Heart left ventricle (tissue), 16 donors: Measurements from ENCODE around the gene MRGPRE. TPM values are rescaled to one million over a fixed set of nuclear protein-coding genes. Genes with fewer than 3 reads are reported as not detected.
A peak's percentile ranks its signal among the peaks of the same experiment; 100 is the strongest.

ENCODE experiments used
- ATAC-seq, 4 donors: fragments of 200-7000 bp; cut with Tn5 transposase; one replicate each; pipeline ENCODE4 v1.9.1; 2020 to 2022; ENCODE audit warnings: moderate library complexity in 4 of 4, mild to moderate bottlenecking in 3 of 4, moderate number of reproducible peaks in 1 of 4
- DNase-seq, 5 donors: peaks; one replicate each; pipeline ENCODE4 v3.0.0-alpha.2; 2020
- H3K27ac ChIP-seq, 12 donors: fragments of 200-600 bp; sonication (generic) in 4 of 12; one replicate each; pipeline versions ENCODE4 v1.5.0 to v1.8.0; 2016 to 2022; ENCODE audit warnings: mild to moderate bottlenecking in 2 of 12
- H3K27me3 ChIP-seq, 9 donors: fragments of 200-600 bp; sonication (generic) in 2 of 9; one replicate each; pipeline versions ENCODE4 v1.5.1 to v1.8.0; 2016 to 2022; ENCODE audit warnings: mild to moderate bottlenecking in 3 of 9
- H3K36me3 ChIP-seq, 9 donors: fragments of 200-600 bp; sonication (generic) in 2 of 9; one replicate each; pipeline versions ENCODE4 v1.5.0 to v1.8.0; 2018 to 2022; ENCODE audit warnings: mild to moderate bottlenecking in 2 of 9
- H3K4me1 ChIP-seq, 12 donors: fragments of 200-600 bp; sonication (generic) in 4 of 12; one replicate each; pipeline versions ENCODE4 v1.5.0 to v1.8.0; 2016 to 2022; ENCODE audit warnings: mild to moderate bottlenecking in 3 of 12
- H3K4me3 ChIP-seq, 12 donors: fragments of 200-600 bp; sonication (generic) in 4 of 12; one replicate each; pipeline versions ENCODE4 v1.5.0 to v1.8.0; 2017 to 2022; ENCODE audit warnings: mild to moderate bottlenecking in 9 of 12, moderate library complexity in 4 of 12
- H3K9me3 ChIP-seq, 12 donors: fragments of 200-600 bp; sonication (generic) in 4 of 12; one replicate each; pipeline versions ENCODE4 v1.5.0 to v1.8.0; 2016 to 2022; ENCODE audit warnings: mild to moderate bottlenecking in 1 of 12
- POLR2A ChIP-seq, 2 donors: fragments of 450-650 bp; IDR thresholded peaks; one replicate each; pipeline ENCODE4 v1.6.1; 2017; ENCODE audit warnings: antibody characterized with exemption in 2 of 2, mild to moderate bottlenecking in 2 of 2, moderate library complexity in 2 of 2
- WGBS, 4 donors: extraction: QIAGEN DNeasy Blood & Tissue Kit in 2 of 4; methylation state at CpG; one replicate each; pipeline versions ENCODE4 v1.1.5 to v1.1.7; 2013 to 2018; 5-methylcytosine and 5-hydroxymethylcytosine counted together
- intact Hi-C, 10 donors: fragments of 100-400 bp; cut with DNase I; formaldehyde crosslinking; loops; one replicate each; pipeline versions ENCODE4 v1.11.1 to v1.14.2; 2022
- polyA plus RNA-seq, 2 donors: library from polyadenylated mRNA; stranded (reverse); fragments of 200-250 nt; gene quantifications; one replicate each; pipeline ENCODE4 v1.2.3, GENCODE V29; 2013
- total RNA-seq, 9 donors: library from RNA; depleted of rRNA in 2 of 9; stranded (reverse); fragments of >200 nt in 2 of 9; fragmentation: NEBNext Ultra II Directional in 3 of 9; extraction: Animal tissue kit (Norgen Biotek cat#: 25700) in 3 of 9; gene quantifications; one replicate each; pipeline versions ENCODE4 v1.1.0 to v1.2.4, GENCODE V29; 2016 to 2023
- TF ChIP-seq, protein P1 (sequence below), 12 donors: fragments of 200-600 bp; sonication (generic) in 4 of 12; IDR thresholded peaks; one replicate each; pipeline versions ENCODE4 v1.5.0 to v1.8.0; 2018 to 2022; ENCODE audit warnings: antibody characterized with exemption in 12 of 12, mild to moderate bottlenecking in 5 of 12
- donor health status: ischemic (EF 13 %, LVEDD 7.1; RV severe dilation, severe dysfunction).
- donor health status: healthy with polysubstance abuse.
- donor health status: DM: no; HTN: yes; CAD: no.
- donor health status: DM: no; HTN: no; CAD: no.
- donor health status: ischemic (EF 25% LVEDD 6.9; RV normal size, moderate dysfunction).
- donor health status: ischemic (EF 25% LVEDD 5.7; RV mildly dilated, moderate dysfunction).
- donor health status: healthy.
- donor health status: DM: yes; HTN: yes; CAD: no.
- donor health status: ischemic (EF 35%, LVEDD 5.7; RV mildly dilated, moderate dysfunction).
- donor health status: nonischemic (EF 11% LVEDD 7.7; RV severe dilation, severe dysfunction).
- donor health status: DM: yes; HTN: yes; CAD: no.
- donor health status: PGD.
- donor health status: ischemic (EF 29% LVEDD 5.4; RV normal size, mild dysfunction).
- donor health status: nonischemic (EF 23%, LVEDD 6.1; RV moderate dilation, normal function).

MRGPRE gene
- total and polyA plus RNA-seq, 11 donors, result 0.30 to 2.3 (median 0.65) TPM; not detected in 4

- no peak overlapping the region for H3K4me3 ChIP-seq
- no peaks in the 10 kb centered on the region for H3K36me3 ChIP-seq
- peaks cover 0 to 50% (median 8%) of the 10 kb centered on the region in 9 donors for H3K27me3 ChIP-seq
- H3K9me3 ChIP-seq, result no peaks in the 10 kb centered on the region
- peaks cover 0 to 5% (median 0%) of the 10 kb centered on the region in 12 donors for H3K4me1 ChIP-seq
- no peak for ATAC-seq
- TF ChIP-seq, protein P1, sequence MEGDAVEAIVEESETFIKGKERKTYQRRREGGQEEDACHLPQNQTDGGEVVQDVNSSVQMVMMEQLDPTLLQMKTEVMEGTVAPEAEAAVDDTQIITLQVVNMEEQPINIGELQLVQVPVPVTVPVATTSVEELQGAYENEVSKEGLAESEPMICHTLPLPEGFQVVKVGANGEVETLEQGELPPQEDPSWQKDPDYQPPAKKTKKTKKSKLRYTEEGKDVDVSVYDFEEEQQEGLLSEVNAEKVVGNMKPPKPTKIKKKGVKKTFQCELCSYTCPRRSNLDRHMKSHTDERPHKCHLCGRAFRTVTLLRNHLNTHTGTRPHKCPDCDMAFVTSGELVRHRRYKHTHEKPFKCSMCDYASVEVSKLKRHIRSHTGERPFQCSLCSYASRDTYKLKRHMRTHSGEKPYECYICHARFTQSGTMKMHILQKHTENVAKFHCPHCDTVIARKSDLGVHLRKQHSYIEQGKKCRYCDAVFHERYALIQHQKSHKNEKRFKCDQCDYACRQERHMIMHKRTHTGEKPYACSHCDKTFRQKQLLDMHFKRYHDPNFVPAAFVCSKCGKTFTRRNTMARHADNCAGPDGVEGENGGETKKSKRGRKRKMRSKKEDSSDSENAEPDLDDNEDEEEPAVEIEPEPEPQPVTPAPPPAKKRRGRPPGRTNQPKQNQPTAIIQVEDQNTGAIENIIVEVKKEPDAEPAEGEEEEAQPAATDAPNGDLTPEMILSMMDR (IDR thresholded peaks at IDR 0.05), result no peak
- no peak for TF ChIP-seq POLR2A (IDR thresholded peaks at IDR 0.05)
- intact Hi-C loops, result no loop called here
- WGBS, 4 donors, result 86 to 91% (median 87%) methylated on average over 12 to 18 of the region's 18 CpGs
- DNase-seq, result no peak
- no peak overlapping the region for H3K27ac ChIP-seq
These were observed 5.2 kb downstream of the MRGPRE start for GRCh38 chr11:3226846-3227567.

- Histone ChIP-seq H3K4me3 (no peak overlapping the region), H3K36me3 (no peaks in the 10 kb centered on the region), H3K27me3 (peaks cover 0 to 57% (median 14%) of the 10 kb centered on the region in 9 donors), H3K4me1 (peaks cover 0 to 6% (median 0%) of the 10 kb centered on the region in 12 donors), H3K9me3 (no peaks in the 10 kb centered on the region), H3K27ac (no peak overlapping the region)
- TF ChIP-seq POLR2A (IDR thresholded peaks at IDR 0.05), result no peak
- TF ChIP-seq, protein P1 (IDR thresholded peaks at IDR 0.05), result no peak
- peak in 1 of 5 donors; percentile 13 for DNase-seq
- intact Hi-C loops, result no loop called here
- WGBS, 4 donors, result 73 to 81% (median 78%) methylated on average over 11 to 21 of the region's 21 CpGs
- no peak for ATAC-seq
These were observed 6.1 kb downstream of the MRGPRE start for GRCh38 chr11:3225826-3226750.

DNA sequence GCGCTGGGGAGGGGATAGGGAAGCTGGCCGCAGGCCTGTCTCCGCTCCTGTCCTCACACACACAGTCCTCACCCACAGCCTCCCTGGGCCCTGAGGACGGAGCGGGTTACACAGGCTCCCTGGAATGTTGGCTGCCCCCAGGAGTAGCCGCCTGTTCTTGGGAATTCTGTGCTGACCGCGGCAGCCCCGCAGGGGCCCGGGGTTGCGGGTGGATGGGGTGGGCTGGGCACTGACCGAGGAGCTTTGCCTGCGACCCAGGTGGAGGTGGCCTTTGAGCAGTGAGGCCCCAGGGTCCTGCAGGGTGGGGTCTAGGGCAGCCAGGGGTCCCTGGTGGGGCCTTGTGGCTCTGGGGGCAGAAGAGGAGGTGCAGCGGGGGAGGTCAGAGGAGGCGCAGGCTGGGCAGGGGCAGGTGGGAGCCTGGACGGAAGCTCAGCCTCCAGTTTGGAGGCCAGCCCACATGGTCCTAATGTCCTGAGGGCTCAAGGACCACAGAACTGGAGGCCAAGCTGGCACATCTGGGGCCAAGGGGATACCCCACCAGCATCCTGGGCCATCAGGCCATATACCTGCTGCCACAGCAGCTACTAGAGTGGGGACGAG, 7.0 kb downstream of the MRGPRE start:
- DNase-seq, result peak in 2 of 5 donors; percentile 14 to 49
- TF ChIP-seq POLR2A (IDR thresholded peaks at IDR 0.05), result no peak
- TF ChIP-seq, protein P1 (IDR thresholded peaks at IDR 0.05), result no peak
- Histone ChIP-seq H3K27ac (no peak overlapping the region), H3K9me3 (no peaks in the 10 kb centered on the region), H3K27me3 (peaks cover 0 to 57% (median 17%) of the 10 kb centered on the region in 9 donors), H3K4me1 (peaks cover 0 to 9% (median 0%) of the 10 kb centered on the region in 12 donors), H3K4me3 (no peak overlapping the region), H3K36me3 (no peaks in the 10 kb centered on the region)
- intact Hi-C loops, result no loop called here
- 79 to 84% (median 80%) methylated on average over 12 to 17 of the region's 17 CpGs for WGBS, 4 donors
- no peak for ATAC-seq
